ENCODE measurements around the gene C1QL3. TPM values are rescaled to one million over a fixed set of nuclear protein-coding genes. Genes with fewer than 3 reads are reported as not detected.

Gene C1QL3
- total RNA-seq, 1 donor from 2014 or later = not detected

GRCh38 chr10:16497911-16498310 is 23.8 kb downstream of the C1QL3 start:
- no peak overlapping the region for H3K27ac Mint-ChIP-seq (ENCODE audit: unreplicated experiment)
- no peak for DNase-seq (ENCODE audit: low spot score)

DNA sequence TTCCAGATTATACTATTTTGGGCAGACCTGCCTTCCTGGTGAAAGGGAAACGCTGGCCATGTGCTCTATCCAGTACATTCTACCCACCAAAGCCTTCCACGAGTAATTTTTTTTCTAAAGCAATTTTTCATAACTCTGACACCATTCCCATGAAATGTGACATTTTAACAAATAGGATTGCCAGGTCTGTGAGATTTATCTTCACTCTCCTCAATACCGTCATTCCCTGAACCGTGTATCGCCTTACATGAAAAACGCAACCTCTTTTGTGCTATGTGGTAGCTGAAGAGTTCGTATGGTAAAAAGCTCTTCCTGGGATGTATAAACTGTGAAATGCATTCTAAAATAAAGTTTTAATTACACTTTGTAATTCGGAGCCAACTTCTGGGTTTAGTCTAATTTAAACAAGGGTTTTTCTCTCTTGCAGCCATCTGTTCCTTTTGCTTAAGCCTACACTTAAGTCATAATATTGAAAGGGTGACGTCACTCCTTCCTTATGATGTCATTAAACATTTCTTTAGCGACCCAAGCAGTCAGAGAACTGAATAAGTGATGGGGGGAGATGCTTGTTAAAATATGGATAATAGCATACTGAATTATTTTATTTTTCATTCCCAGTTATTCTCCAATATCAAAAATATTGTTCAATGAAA is 27.7 kb downstream of the C1QL3 start:
- Mint-ChIP-seq H3K27me3 (ENCODE audit: low read depth) (no peaks in the 10 kb centered on the region), H3K4me1 (ENCODE audit: low read depth) (peaks cover 5% of the 10 kb centered on the region), H3K9me3 (ENCODE audit: low read depth) (peaks cover under 1% of the 10 kb centered on the region), H3K4me3 (ENCODE audit: unreplicated experiment) (no peak overlapping the region), H3K27ac (ENCODE audit: unreplicated experiment) (no peak overlapping the region), H3K36me3 (ENCODE audit: low read depth) (no peaks in the 10 kb centered on the region)
- TF ChIP-seq CTCF (IDR thresholded peaks at IDR 0.05) = no peak
- DNase-seq (ENCODE audit: low spot score) = no peak

More at GRCh38 chr10:16497911-16498310, 23.8 kb downstream of the C1QL3 start:
- no peak for TF ChIP-seq CTCF (IDR thresholded peaks at IDR 0.05)
- no peak overlapping the region for H3K4me3 Mint-ChIP-seq (ENCODE audit: unreplicated experiment)
- H3K27me3 Mint-ChIP-seq (ENCODE audit: low read depth) = no peaks in the 10 kb centered on the region
- H3K9me3 Mint-ChIP-seq (ENCODE audit: low read depth) = no peaks in the 10 kb centered on the region
- peaks cover 5% of the 10 kb centered on the region for H3K4me1 Mint-ChIP-seq (ENCODE audit: low read depth)
- H3K36me3 Mint-ChIP-seq (ENCODE audit: low read depth) = no peaks in the 10 kb centered on the region

- no peak for TF ChIP-seq CTCF (IDR thresholded peaks at IDR 0.05)
- H3K27me3 Mint-ChIP-seq (ENCODE audit: low read depth) = no peaks in the 10 kb centered on the region
- no peak for DNase-seq (ENCODE audit: low spot score)
- no peak overlapping the region for H3K27ac Mint-ChIP-seq (ENCODE audit: unreplicated experiment)
- H3K9me3 Mint-ChIP-seq (ENCODE audit: low read depth) = peaks cover 4% of the 10 kb centered on the region
- H3K4me1 Mint-ChIP-seq (ENCODE audit: low read depth) = no peaks in the 10 kb centered on the region
- H3K36me3 Mint-ChIP-seq (ENCODE audit: low read depth) = no peaks in the 10 kb centered on the region
- H3K4me3 Mint-ChIP-seq (ENCODE audit: unreplicated experiment) = no peak overlapping the region
These were observed 29.7 kb downstream of the C1QL3 start for GRCh38 chr10:16491933-16492332.

GRCh38 chr10:16490511-16490910 is 31.2 kb downstream of the C1QL3 start:
- Mint-ChIP-seq H3K27ac (ENCODE audit: unreplicated experiment) (no peak overlapping the region), H3K4me1 (ENCODE audit: low read depth) (no peaks in the 10 kb centered on the region), H3K27me3 (ENCODE audit: low read depth) (no peaks in the 10 kb centered on the region), H3K9me3 (ENCODE audit: low read depth) (peaks cover 4% of the 10 kb centered on the region), H3K4me3 (ENCODE audit: unreplicated experiment) (no peak overlapping the region), H3K36me3 (ENCODE audit: low read depth) (no peaks in the 10 kb centered on the region)
- no peak for TF ChIP-seq CTCF (IDR thresholded peaks at IDR 0.05)
- DNase-seq (ENCODE audit: low spot score) = no peak

GRCh38 chr10:16483241-16483917 is 38.3 kb downstream of the C1QL3 start:
- Mint-ChIP-seq H3K27ac (ENCODE audit: unreplicated experiment) (no peak overlapping the region), H3K4me3 (ENCODE audit: unreplicated experiment) (no peak overlapping the region), H3K36me3 (ENCODE audit: low read depth) (no peaks in the 10 kb centered on the region), H3K9me3 (ENCODE audit: low read depth) (no peaks in the 10 kb centered on the region), H3K27me3 (ENCODE audit: low read depth) (no peaks in the 10 kb centered on the region), H3K4me1 (ENCODE audit: low read depth) (no peaks in the 10 kb centered on the region)
- no peak for DNase-seq (ENCODE audit: low spot score)
- no peak for TF ChIP-seq CTCF (IDR thresholded peaks at IDR 0.05)

Data from chondrocyte (in vitro differentiated cells).